Endothelial cell of umbilical vein (primary cell): Measurements from ENCODE around the gene GPAT3. TPM values are rescaled to one million over a fixed set of nuclear protein-coding genes. Genes with fewer than 3 reads are reported as not detected.

Experiments
- BruUV-seq: library from RNA; stranded (reverse); fragments of 400-500 nt; replicated peaks from 2 replicates; lab custom pipeline; 2021; lab: Mats Ljungman, UMichigan
- CTCF ChIA-PET: fragments of 300-600, 350-600 bp; sonication (Branson Sonifier 250); formaldehyde crosslinking; loops from one replicate; lab custom pipeline; 2021; ENCODE audit warnings: antibody characterized with exemption, inconsistent platforms; lab: Charles Lee
- POLR2A ChIA-PET: fragments of 300-600, 350-600 bp; sonication (Branson Sonifier 250); formaldehyde crosslinking; loops from one replicate; lab custom pipeline; 2021; ENCODE audit warnings: antibody characterized with exemption, inconsistent platforms; lab: Charles Lee
- DNase-seq: peaks from one replicate; pipeline ENCODE4 v3.0.0-alpha.2; 2011; ENCODE audit warnings: low read depth, low spot score
- FAIRE-seq: peaks from 2 replicates; lab custom pipeline; 2011; peaks lifted over from hg19 to GRCh38; lab: Jason Lieb, UNC
- H2AFZ ChIP-seq: 2 replicates; pipeline ENCODE4 v1.6.0; 2012; ENCODE audit warnings: low read depth, low read length, control low read depth, inconsistent platforms
- H3K27ac ChIP-seq: 2 replicates; pipeline ENCODE4 v1.5.1; 2011; ENCODE audit warnings: low read depth, mild to moderate bottlenecking, control low read depth, low read length, moderate library complexity; ENCODE audit not compliant: insufficient read depth
- H3K27me3 ChIP-seq, 2 experiments: 2 replicates each; pipeline versions ENCODE4 v1.6.0 to v1.6.1; 2011; ENCODE audit warnings: low read length in 2 of 2, mixed read lengths in 1 of 2; ENCODE audit not compliant: control insufficient read depth in 2 of 2, insufficient read depth in 2 of 2
- H3K36me3 ChIP-seq, 2 experiments: 2 replicates in 1 of 2; 3 replicates in 1 of 2; pipeline ENCODE4 v1.5.1; 2011; ENCODE audit warnings: low read length in 2 of 2, mild to moderate bottlenecking in 1 of 2, moderate library complexity in 1 of 2; ENCODE audit not compliant: control insufficient read depth in 2 of 2, insufficient read depth in 2 of 2; ENCODE audit errors: extremely low read depth in 1 of 2
- H3K4me1 ChIP-seq: 3 replicates; pipeline ENCODE4 v1.5.1; 2011; ENCODE audit warnings: mild to moderate bottlenecking, low read length; ENCODE audit not compliant: control insufficient read depth, insufficient read depth; ENCODE audit errors: extremely low read depth
- H3K4me2 ChIP-seq: 2 replicates; pipeline ENCODE4 v1.6.1; 2011; ENCODE audit warnings: low read length, control low read depth, mixed read lengths; ENCODE audit not compliant: insufficient read depth
- H3K4me3 ChIP-seq, 3 experiments: fragments of 200-600 bp in 1 of 3; sonication (generic), shearing (Covaris generic) in 1 of 3; replicated peaks in 1 of 3; 2 replicates each; pipeline ENCODE4 v1.5.1; 2011 to 2016; ENCODE audit warnings: control low read depth in 3 of 3, low read length in 3 of 3, mild to moderate bottlenecking in 2 of 3, inconsistent platforms in 1 of 3, low read depth in 1 of 3, moderate library complexity in 1 of 3; ENCODE audit not compliant: insufficient read depth in 1 of 3
- H3K79me2 ChIP-seq: 2 replicates; pipeline ENCODE4 v1.6.0; 2012; ENCODE audit warnings: low read length, inconsistent platforms; ENCODE audit not compliant: control insufficient read depth, insufficient read depth
- H3K9ac ChIP-seq: replicated peaks from 2 replicates; pipeline ENCODE3; 2011; ENCODE audit warnings: low read length, control low read depth; ENCODE audit not compliant: insufficient read depth; ENCODE audit errors: extremely low read depth
- H3K9me1 ChIP-seq: replicated peaks from 3 replicates; pipeline ENCODE4 v1.6.0; 2011; ENCODE audit warnings: mild to moderate bottlenecking, low read length; ENCODE audit not compliant: control insufficient read depth, insufficient read depth; ENCODE audit errors: extremely low read depth
- H3K9me3 ChIP-seq: replicated peaks from 2 replicates; pipeline ENCODE4 v1.5.1; 2012; ENCODE audit warnings: low read length, inconsistent platforms; ENCODE audit not compliant: control insufficient read depth, insufficient read depth
- H4K20me1 ChIP-seq: replicated peaks from 2 replicates; pipeline ENCODE3; 2011; ENCODE audit warnings: mild to moderate bottlenecking, low read length; ENCODE audit not compliant: control insufficient read depth, insufficient read depth; ENCODE audit errors: extremely low read depth
- EZH2 ChIP-seq: IDR thresholded peaks from 2 replicates; pipeline ENCODE4 v1.6.1; 2012; ENCODE audit warnings: borderline replicate concordance, low read depth, mild to moderate bottlenecking, moderate library complexity, low read length, inconsistent platforms; ENCODE audit not compliant: severe bottlenecking
- FOS ChIP-seq: IDR thresholded peaks from 2 replicates; pipeline ENCODE4 v1.6.1; 2011; ENCODE audit warnings: mild to moderate bottlenecking, low read length, moderate library complexity, borderline replicate concordance; ENCODE audit not compliant: insufficient read depth
- GATA2 ChIP-seq: IDR thresholded peaks from 2 replicates; pipeline ENCODE4 v1.7.0; 2011; ENCODE audit warnings: low read depth, mild to moderate bottlenecking, moderate library complexity, mixed read lengths, low read length; ENCODE audit not compliant: insufficient read length, insufficient read depth
- JUN ChIP-seq: IDR thresholded peaks from 2 replicates; pipeline ENCODE4 v1.6.1; 2011; ENCODE audit warnings: borderline replicate concordance, low read depth; ENCODE audit not compliant: insufficient read length, insufficient read depth
- MYC ChIP-seq: IDR thresholded peaks from one replicate; pipeline ENCODE4 v1.6.1; 2011; ENCODE audit warnings: mild to moderate bottlenecking, low read depth, low read length
- POLR2A ChIP-seq: IDR thresholded peaks from 2 replicates; pipeline ENCODE4 v1.6.1; 2012; ENCODE audit warnings: low read depth, mild to moderate bottlenecking, control low read depth, low read length
- POLR2AphosphoS5 ChIP-seq: IDR thresholded peaks from 2 replicates; pipeline ENCODE4 v1.6.1; 2012; ENCODE audit warnings: low read depth, mild to moderate bottlenecking, control low read depth, low read length, moderate library complexity; ENCODE audit not compliant: insufficient read depth
- dilution Hi-C: fragments of 300-500 bp; cut with MboI; formaldehyde crosslinking; loops from one replicate; pipeline ENCODE4 v1.15.0; 2019; ENCODE audit warnings: low sequenced_read_pairs; ENCODE audit not compliant: extremely low pct_ligation_motif_present
- intact Hi-C: fragments of 100-400 bp; cut with micrococcal nuclease; formaldehyde crosslinking; loops from one replicate; pipeline ENCODE4 v1.10.0; 2022
- polyA plus RNA-seq, 4 experiments: library from polyadenylated mRNA; depleted of rRNA in 3 of 4; stranded (reverse) in 3 of 4; unstranded in 1 of 4; fragments of >200 nt; gene quantifications; 2 replicates each; pipeline versions ENCODE4 v1.2.1 to v1.2.3, GENCODE V29; 2011 to 2012; ENCODE audit warnings: missing spikeins in 1 of 4
- total RNA-seq: library from RNA; stranded (reverse); gene quantifications from 2 replicates; pipeline ENCODE4 v1.2.3, GENCODE V29; 2021
- TF ChIP-seq, protein P1 (sequence below), 2 donors: IDR thresholded peaks; 1 replicate in 1 of 2; 2 replicates in 1 of 2; pipeline ENCODE4 v1.5.1; 2011; ENCODE audit warnings: low read length in 2 of 2, mild to moderate bottlenecking in 2 of 2, moderate library complexity in 2 of 2, control low read depth in 1 of 2, inconsistent platforms in 1 of 2, low read depth in 1 of 2; ENCODE audit not compliant: insufficient read depth in 1 of 2; ENCODE audit errors: extremely low read depth in 1 of 2
- TF ChIP-seq, protein P2 (sequence below): IDR thresholded peaks from 2 replicates; pipeline ENCODE4 v1.6.1; 2011; ENCODE audit not compliant: insufficient read depth, insufficient read length

GPAT3 gene
- total and polyA plus RNA-seq, 2 donors (not counting 3 experiments of a cell fraction or from before 2014, with no cell fraction given), result 0.36 to 2.1 TPM

DNA sequence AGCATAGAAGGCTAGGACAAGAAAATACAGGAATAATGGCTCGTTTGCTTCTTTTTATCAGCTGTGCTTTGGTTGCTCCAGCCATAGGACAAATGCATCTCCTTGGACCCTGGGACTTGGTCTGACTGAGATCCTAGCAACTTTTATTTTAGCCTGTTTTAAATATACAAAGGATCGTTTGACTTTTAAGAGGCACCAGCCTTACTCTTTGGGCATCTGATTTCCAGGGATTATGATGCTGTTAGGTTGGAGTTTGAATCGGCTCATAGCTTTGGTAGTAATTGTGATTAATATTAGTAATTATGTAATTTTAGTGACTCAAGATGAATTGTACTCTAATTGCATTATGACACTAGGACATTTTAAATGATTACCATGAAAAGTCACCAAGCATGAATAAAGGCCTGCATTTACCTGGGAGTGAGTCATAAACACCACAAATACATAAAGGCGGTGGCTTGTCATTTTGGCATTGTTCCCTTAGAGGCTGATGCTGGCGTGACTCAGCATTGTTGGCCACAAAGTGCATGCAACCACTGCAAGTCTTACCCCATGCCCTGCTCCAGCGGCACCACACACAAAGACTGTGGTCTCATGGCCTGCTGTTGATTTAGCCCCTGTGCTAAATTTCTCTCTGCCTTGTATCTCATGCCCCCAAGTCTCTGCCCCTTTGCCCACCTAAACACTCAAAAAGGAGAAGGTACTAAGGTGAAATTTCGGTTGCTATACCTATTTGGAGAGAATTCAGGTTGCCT lies 12.4 kb downstream of the GPAT3 start:
- ChIA-PET POLR2A (no interaction called here), CTCF (interaction anchor here (0.7 to 1.2 kb wide), 3 partner anchors 10 to 97 kb away, joined by 3 to 5 read pairs (median 4); no protein-coding TSS in a partner anchor)
- intact Hi-C loops, result loop anchor here (1.0 kb wide), 1 partner anchor 12 kb away; the partner anchor contains the start of gene GPAT3
- Histone ChIP-seq H3K36me3 (no peaks in the 10 kb centered on the region), H3K4me3 (no peak overlapping the region), H3K4me1 (peaks cover 21% of the 10 kb centered on the region), H3K9me3 (no peaks in the 10 kb centered on the region), H3K79me2 (no peaks in the 10 kb centered on the region), H3K9me1 (no peaks in the 10 kb centered on the region), H4K20me1 (no peaks in the 10 kb centered on the region), H3K27ac (peak overlapping the region; percentile 39), H3K4me2 (no peak overlapping the region), H2AFZ (no peak overlapping the region), H3K27me3 (no peaks in the 10 kb centered on the region), H3K9ac (peak overlapping the region; percentile 40)
- no TSS peak for BruUV-seq
- dilution Hi-C loops, result no loop called here
- TF ChIP-seq FOS (peak; percentile 97), POLR2A (no peak), GATA2 (no peak), JUN (peak; percentile 76), MYC (no peak), POLR2AphosphoS5 (peak; percentile 61), EZH2 (no peak)
- TF ChIP-seq, protein P1, sequence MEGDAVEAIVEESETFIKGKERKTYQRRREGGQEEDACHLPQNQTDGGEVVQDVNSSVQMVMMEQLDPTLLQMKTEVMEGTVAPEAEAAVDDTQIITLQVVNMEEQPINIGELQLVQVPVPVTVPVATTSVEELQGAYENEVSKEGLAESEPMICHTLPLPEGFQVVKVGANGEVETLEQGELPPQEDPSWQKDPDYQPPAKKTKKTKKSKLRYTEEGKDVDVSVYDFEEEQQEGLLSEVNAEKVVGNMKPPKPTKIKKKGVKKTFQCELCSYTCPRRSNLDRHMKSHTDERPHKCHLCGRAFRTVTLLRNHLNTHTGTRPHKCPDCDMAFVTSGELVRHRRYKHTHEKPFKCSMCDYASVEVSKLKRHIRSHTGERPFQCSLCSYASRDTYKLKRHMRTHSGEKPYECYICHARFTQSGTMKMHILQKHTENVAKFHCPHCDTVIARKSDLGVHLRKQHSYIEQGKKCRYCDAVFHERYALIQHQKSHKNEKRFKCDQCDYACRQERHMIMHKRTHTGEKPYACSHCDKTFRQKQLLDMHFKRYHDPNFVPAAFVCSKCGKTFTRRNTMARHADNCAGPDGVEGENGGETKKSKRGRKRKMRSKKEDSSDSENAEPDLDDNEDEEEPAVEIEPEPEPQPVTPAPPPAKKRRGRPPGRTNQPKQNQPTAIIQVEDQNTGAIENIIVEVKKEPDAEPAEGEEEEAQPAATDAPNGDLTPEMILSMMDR (IDR thresholded peaks at IDR 0.05; ENCODE audit: extremely low read depth in 1 of 2, insufficient read depth in 1 of 2, low read depth in 1 of 2, low read length in 2 of 2), result no peak
- TF ChIP-seq, protein P2, sequence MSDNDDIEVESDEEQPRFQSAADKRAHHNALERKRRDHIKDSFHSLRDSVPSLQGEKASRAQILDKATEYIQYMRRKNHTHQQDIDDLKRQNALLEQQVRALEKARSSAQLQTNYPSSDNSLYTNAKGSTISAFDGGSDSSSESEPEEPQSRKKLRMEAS, result no peak
- peak; percentile 95 for FAIRE-seq
- peak; percentile 88 for DNase-seq
